ENCODE results near the gene TMEM19.

DNA sequence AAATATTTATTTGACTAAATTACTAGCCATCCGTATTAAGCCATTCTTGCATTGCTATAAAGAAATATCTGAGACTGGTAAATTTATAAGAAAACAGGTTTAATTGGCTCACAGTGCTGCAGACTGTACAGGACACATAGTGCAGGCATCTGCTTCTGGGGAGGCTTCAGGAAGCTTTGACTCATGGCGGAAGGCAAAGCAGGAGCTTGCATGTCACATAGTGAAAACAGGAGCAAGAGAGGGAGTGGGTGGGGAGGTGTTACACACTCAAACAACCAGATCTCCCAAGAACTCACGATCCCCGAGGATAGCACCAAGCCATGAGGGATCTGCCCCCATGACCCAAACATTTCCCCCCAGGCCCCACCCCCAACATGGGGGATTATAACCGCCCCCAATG, 42.1 kb downstream of the TMEM19 start:
- no peak for TF ChIP-seq CTCF (IDR thresholded peaks at IDR 0.05)
- TF ChIP-seq POLR2A (IDR thresholded peaks at IDR 0.05), result no peak

Data from lower leg skin (tissue), 3 donors.